Measurements from ENCODE around the gene WARS2.
"Not testable (repeated sequence)": the region's sequence is repeated elsewhere in the genome, so short reads cannot be mapped to it uniquely, and the experiment has no call there.

GRCh38 chr1:119155069-119155468, 14.6 kb upstream of the WARS2 start:
- not testable (repeated sequence) for TF ChIP-seq POLR2A (IDR thresholded peaks at IDR 0.05; ENCODE audit: low read depth, low read length); PAX5 (IDR thresholded peaks at IDR 0.05; ENCODE audit: insufficient read depth, low read length, severe bottlenecking); SPI1 (IDR thresholded peaks at IDR 0.05; ENCODE audit: low read depth, low read length); POLR2AphosphoS5 (IDR thresholded peaks at IDR 0.05; ENCODE audit: low read depth, low read length); TAF1 (IDR thresholded peaks at IDR 0.05; ENCODE audit: low read depth, low read length)
